ENCODE results near the gene R3HCC1L. TPM values are rescaled to one million over a fixed set of nuclear protein-coding genes. Genes with fewer than 3 reads are reported as not detected.

The R3HCC1L gene
- total and polyA plus RNA-seq, 4 donors: 9.5 to 18.6 (median 14.2) TPM

DNA sequence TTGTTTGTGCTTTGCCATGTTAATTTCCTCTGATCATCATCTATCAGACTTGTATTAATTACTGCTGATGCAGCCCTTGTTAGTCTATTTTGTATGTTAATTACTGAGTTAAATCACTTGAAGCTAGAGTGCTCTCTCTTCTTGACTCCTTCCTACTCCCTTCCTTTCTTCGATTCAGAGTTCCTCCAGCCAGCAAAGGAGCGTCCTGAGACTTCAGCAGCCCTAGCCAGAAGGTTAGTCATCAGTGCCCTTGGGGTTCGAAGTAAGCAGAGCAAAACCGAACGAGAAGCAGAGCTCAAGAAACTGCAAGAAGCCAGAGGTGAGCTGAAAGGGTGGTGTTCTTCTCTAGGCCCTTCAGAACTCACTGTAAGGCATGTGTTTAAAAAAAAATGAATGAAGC is 101.4 kb downstream of the R3HCC1L start:
- 96% methylated on average over 4 of the region's 5 CpGs for WGBS (ENCODE audit: insufficient coverage)
- Histone ChIP-seq H3K4me3 (ENCODE audit: low read depth, low read length) (no peak overlapping the region), H3K27me3 (ENCODE audit: control insufficient read depth, insufficient read depth, low read length) (no peaks in the 10 kb centered on the region), H3K4me1 (ENCODE audit: control insufficient read depth, insufficient read depth, low read length) (no peaks in the 10 kb centered on the region), H3K36me3 (ENCODE audit: control insufficient read depth, insufficient read depth, low read length) (no peaks in the 10 kb centered on the region), H3K9me3 (ENCODE audit: control insufficient read depth, insufficient read depth, low read length) (no peaks in the 10 kb centered on the region), H3K27ac (ENCODE audit: low read depth, low read length) (no peak overlapping the region)
- DNase-seq (ENCODE audit: low read depth in 4 of 6, low spot score in 6 of 6): peak in 1 of 6 donors; percentile 45

DNA sequence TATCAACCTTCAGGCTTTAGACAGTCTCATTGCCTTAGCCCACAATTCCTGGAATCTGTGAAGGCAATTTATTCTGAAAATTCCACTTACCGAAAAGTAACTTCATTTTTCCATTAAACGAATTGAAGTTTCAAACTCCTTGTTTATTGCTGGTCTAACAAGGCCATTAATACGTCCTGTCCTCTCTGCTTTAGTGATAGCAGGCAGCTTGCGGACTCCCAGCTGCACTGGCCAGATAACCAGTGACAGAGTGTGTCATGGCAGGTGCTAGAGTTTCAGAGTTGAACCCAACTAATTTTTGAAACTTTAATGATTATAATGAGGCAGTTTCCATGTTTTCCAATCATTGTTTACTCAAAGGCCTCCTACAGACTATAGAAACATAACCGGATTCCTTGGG is 102.4 kb downstream of the R3HCC1L start:
- H3K9me3 ChIP-seq (ENCODE audit: control insufficient read depth, insufficient read depth, low read length): no peaks in the 10 kb centered on the region
- H3K27me3 ChIP-seq (ENCODE audit: control insufficient read depth, insufficient read depth, low read length): no peaks in the 10 kb centered on the region
- H3K4me3 ChIP-seq (ENCODE audit: low read depth, low read length): no peak overlapping the region
- no peak for DNase-seq (ENCODE audit: low read depth in 4 of 6, low spot score in 6 of 6)
- no peak overlapping the region for H3K27ac ChIP-seq (ENCODE audit: low read depth, low read length)
- 93% methylated on average over 4 of the region's 5 CpGs for WGBS (ENCODE audit: insufficient coverage)
- H3K4me1 ChIP-seq (ENCODE audit: control insufficient read depth, insufficient read depth, low read length): no peaks in the 10 kb centered on the region
- H3K36me3 ChIP-seq (ENCODE audit: control insufficient read depth, insufficient read depth, low read length): no peaks in the 10 kb centered on the region

- Histone ChIP-seq H3K27ac (ENCODE audit: low read depth, low read length) (no peak overlapping the region), H3K36me3 (ENCODE audit: control insufficient read depth, insufficient read depth, low read length) (no peaks in the 10 kb centered on the region), H3K9me3 (ENCODE audit: control insufficient read depth, insufficient read depth, low read length) (no peaks in the 10 kb centered on the region), H3K27me3 (ENCODE audit: control insufficient read depth, insufficient read depth, low read length) (no peaks in the 10 kb centered on the region), H3K4me1 (ENCODE audit: control insufficient read depth, insufficient read depth, low read length) (no peaks in the 10 kb centered on the region), H3K4me3 (ENCODE audit: low read depth, low read length) (no peak overlapping the region)
- WGBS (ENCODE audit: insufficient coverage): no CpG with 5 or more reads among the region's 1 CpG
- DNase-seq (ENCODE audit: low read depth in 4 of 6, low spot score in 6 of 6): no peak
Measured at GRCh38 chr10:98238391-98238790, 103.9 kb downstream of the R3HCC1L start.

DNA sequence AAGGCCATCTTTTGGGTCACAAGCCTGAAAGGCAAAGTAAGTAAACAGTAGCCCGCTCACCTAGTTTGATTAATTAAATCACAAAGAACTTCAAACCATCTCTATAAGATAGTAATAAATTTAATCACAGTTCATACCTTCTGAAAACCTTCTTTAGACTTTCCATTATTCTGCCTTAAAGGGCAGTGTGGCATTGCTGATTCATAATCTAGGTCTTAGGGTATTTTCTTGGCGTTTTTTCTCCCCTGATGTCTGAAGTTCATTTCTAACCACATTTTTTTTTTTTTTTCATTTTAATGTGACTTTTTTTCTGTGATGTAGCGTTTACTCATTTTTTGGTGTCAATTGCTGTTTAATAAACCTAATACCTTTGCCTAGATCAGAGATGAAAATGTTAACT is 106.1 kb downstream of the R3HCC1L start:
- peaks cover 3% of the 10 kb centered on the region for H3K36me3 ChIP-seq (ENCODE audit: control insufficient read depth, insufficient read depth, low read length)

DNA sequence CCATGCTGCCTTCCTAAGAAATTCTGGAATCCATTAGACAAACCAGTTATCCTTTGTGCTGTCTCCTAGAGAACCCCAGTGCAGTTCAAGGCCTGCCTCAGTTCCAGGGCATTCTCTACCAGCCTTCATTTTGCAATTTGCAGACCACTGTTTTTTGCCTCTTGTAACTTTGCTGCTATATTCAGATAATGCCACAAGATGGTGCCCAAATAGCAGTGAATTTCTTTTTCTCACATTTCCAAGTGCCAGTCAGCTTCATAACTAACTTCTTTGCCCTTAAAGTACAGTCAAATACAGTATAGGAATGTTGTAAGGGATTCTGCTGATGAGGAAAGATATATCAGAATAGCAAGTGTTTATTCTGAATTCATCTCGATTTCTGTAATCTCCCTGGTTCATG is 108.4 kb downstream of the R3HCC1L start:
- peaks cover 3% of the 10 kb centered on the region for H3K36me3 ChIP-seq (ENCODE audit: control insufficient read depth, insufficient read depth, low read length)
- no peaks in the 10 kb centered on the region for H3K9me3 ChIP-seq (ENCODE audit: control insufficient read depth, insufficient read depth, low read length)
- no peak overlapping the region for H3K27ac ChIP-seq (ENCODE audit: low read depth, low read length)
- no peaks in the 10 kb centered on the region for H3K27me3 ChIP-seq (ENCODE audit: control insufficient read depth, insufficient read depth, low read length)
- peak in 5 of 6 donors; percentile 43 to 93 (median 54) for DNase-seq (ENCODE audit: low read depth in 4 of 6, low spot score in 6 of 6)
- WGBS (ENCODE audit: insufficient coverage): no CpG with 5 or more reads among the region's 1 CpG
- peaks cover 9% of the 10 kb centered on the region for H3K4me1 ChIP-seq (ENCODE audit: control insufficient read depth, insufficient read depth, low read length)
- H3K4me3 ChIP-seq (ENCODE audit: low read depth, low read length): no peak overlapping the region

More for the DNA sequence above, 106.1 kb downstream of the R3HCC1L start:
- Histone ChIP-seq H3K4me3 (ENCODE audit: low read depth, low read length) (no peak overlapping the region), H3K27me3 (ENCODE audit: control insufficient read depth, insufficient read depth, low read length) (no peaks in the 10 kb centered on the region), H3K4me1 (ENCODE audit: control insufficient read depth, insufficient read depth, low read length) (no peaks in the 10 kb centered on the region), H3K9me3 (ENCODE audit: control insufficient read depth, insufficient read depth, low read length) (no peaks in the 10 kb centered on the region), H3K27ac (ENCODE audit: low read depth, low read length) (no peak overlapping the region)
- no peak for DNase-seq (ENCODE audit: low read depth in 4 of 6, low spot score in 6 of 6)
- no CpG with 5 or more reads among the region's 3 CpGs for WGBS (ENCODE audit: insufficient coverage)

- WGBS (ENCODE audit: insufficient coverage): no CpG with 5 or more reads among the region's 5 CpGs
- no peaks in the 10 kb centered on the region for H3K27me3 ChIP-seq (ENCODE audit: control insufficient read depth, insufficient read depth, low read length)
- peaks cover 3% of the 10 kb centered on the region for H3K36me3 ChIP-seq (ENCODE audit: control insufficient read depth, insufficient read depth, low read length)
- H3K9me3 ChIP-seq (ENCODE audit: control insufficient read depth, insufficient read depth, low read length): no peaks in the 10 kb centered on the region
- no peak overlapping the region for H3K4me3 ChIP-seq (ENCODE audit: low read depth, low read length)
- H3K27ac ChIP-seq (ENCODE audit: low read depth, low read length): no peak overlapping the region
- H3K4me1 ChIP-seq (ENCODE audit: control insufficient read depth, insufficient read depth, low read length): peaks cover 9% of the 10 kb centered on the region
- no peak for DNase-seq (ENCODE audit: low read depth in 4 of 6, low spot score in 6 of 6)
Measured at GRCh38 chr10:98244141-98244540, 109.7 kb downstream of the R3HCC1L start.

DNA sequence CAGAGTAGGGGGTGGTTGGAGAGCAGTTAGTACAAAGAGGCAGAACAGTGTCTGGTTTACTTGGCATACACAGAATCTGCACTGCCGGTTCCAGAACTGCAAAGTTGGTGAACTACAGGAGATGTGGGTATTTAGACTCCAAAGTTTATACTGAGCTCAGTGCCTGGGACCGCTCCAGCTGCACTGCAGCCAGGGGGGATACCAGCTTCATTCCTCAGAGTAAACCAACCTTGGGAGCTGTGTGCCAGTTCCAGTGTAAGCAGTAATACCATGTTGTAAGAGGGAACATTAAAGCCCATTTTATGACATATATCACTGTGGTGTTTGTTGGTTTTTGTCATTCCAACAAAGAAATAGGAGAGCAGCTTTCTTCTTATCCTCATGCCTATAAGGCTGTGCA is 110.1 kb downstream of the R3HCC1L start:
- H3K4me3 ChIP-seq (ENCODE audit: low read depth, low read length): no peak overlapping the region
- no peak for DNase-seq (ENCODE audit: low read depth in 4 of 6, low spot score in 6 of 6)
- 79% methylated on average over 2 of the region's 2 CpGs for WGBS (ENCODE audit: insufficient coverage)
- H3K27me3 ChIP-seq (ENCODE audit: control insufficient read depth, insufficient read depth, low read length): no peaks in the 10 kb centered on the region
- peaks cover 3% of the 10 kb centered on the region for H3K36me3 ChIP-seq (ENCODE audit: control insufficient read depth, insufficient read depth, low read length)
- no peaks in the 10 kb centered on the region for H3K9me3 ChIP-seq (ENCODE audit: control insufficient read depth, insufficient read depth, low read length)
- H3K27ac ChIP-seq (ENCODE audit: low read depth, low read length): no peak overlapping the region
- H3K4me1 ChIP-seq (ENCODE audit: control insufficient read depth, insufficient read depth, low read length): peaks cover 9% of the 10 kb centered on the region

- no peaks in the 10 kb centered on the region for H3K27me3 ChIP-seq (ENCODE audit: control insufficient read depth, insufficient read depth, low read length)
- H3K27ac ChIP-seq (ENCODE audit: low read depth, low read length): peak overlapping the region; percentile 41
- no peaks in the 10 kb centered on the region for H3K9me3 ChIP-seq (ENCODE audit: control insufficient read depth, insufficient read depth, low read length)
- 3% methylated on average over 2 of the region's 6 CpGs for WGBS (ENCODE audit: insufficient coverage)
- no peak overlapping the region for H3K4me3 ChIP-seq (ENCODE audit: low read depth, low read length)
- H3K36me3 ChIP-seq (ENCODE audit: control insufficient read depth, insufficient read depth, low read length): peaks cover 3% of the 10 kb centered on the region
- DNase-seq (ENCODE audit: low read depth in 4 of 6, low spot score in 6 of 6): peak; percentile 38 to 91 (median 50)
- peaks cover 11% of the 10 kb centered on the region for H3K4me1 ChIP-seq (ENCODE audit: control insufficient read depth, insufficient read depth, low read length)
Measured at GRCh38 chr10:98246911-98247805, 112.7 kb downstream of the R3HCC1L start.

- Histone ChIP-seq H3K36me3 (ENCODE audit: control insufficient read depth, insufficient read depth, low read length) (peaks cover 7% of the 10 kb centered on the region), H3K27me3 (ENCODE audit: control insufficient read depth, insufficient read depth, low read length) (no peaks in the 10 kb centered on the region), H3K4me1 (ENCODE audit: control insufficient read depth, insufficient read depth, low read length) (peaks cover 16% of the 10 kb centered on the region), H3K9me3 (ENCODE audit: control insufficient read depth, insufficient read depth, low read length) (no peaks in the 10 kb centered on the region), H3K27ac (ENCODE audit: low read depth, low read length) (no peak overlapping the region), H3K4me3 (ENCODE audit: low read depth, low read length) (no peak overlapping the region)
- DNase-seq (ENCODE audit: low read depth in 4 of 6, low spot score in 6 of 6): no peak
- 91% methylated on average over 4 of the region's 4 CpGs for WGBS (ENCODE audit: insufficient coverage)
Measured at GRCh38 chr10:98248018-98248417, 113.6 kb downstream of the R3HCC1L start.

- Histone ChIP-seq H3K4me1 (ENCODE audit: control insufficient read depth, insufficient read depth, low read length) (peaks cover 16% of the 10 kb centered on the region), H3K9me3 (ENCODE audit: control insufficient read depth, insufficient read depth, low read length) (no peaks in the 10 kb centered on the region), H3K27me3 (ENCODE audit: control insufficient read depth, insufficient read depth, low read length) (no peaks in the 10 kb centered on the region), H3K27ac (ENCODE audit: low read depth, low read length) (no peak overlapping the region), H3K36me3 (ENCODE audit: control insufficient read depth, insufficient read depth, low read length) (peaks cover 7% of the 10 kb centered on the region), H3K4me3 (ENCODE audit: low read depth, low read length) (no peak overlapping the region)
- DNase-seq (ENCODE audit: low read depth in 4 of 6, low spot score in 6 of 6): no peak
- 53% methylated on average over 2 of the region's 3 CpGs for WGBS (ENCODE audit: insufficient coverage)
Measured at GRCh38 chr10:98249134-98249533, 114.7 kb downstream of the R3HCC1L start.
